ENCODE data around the gene NFIB.

DNA sequence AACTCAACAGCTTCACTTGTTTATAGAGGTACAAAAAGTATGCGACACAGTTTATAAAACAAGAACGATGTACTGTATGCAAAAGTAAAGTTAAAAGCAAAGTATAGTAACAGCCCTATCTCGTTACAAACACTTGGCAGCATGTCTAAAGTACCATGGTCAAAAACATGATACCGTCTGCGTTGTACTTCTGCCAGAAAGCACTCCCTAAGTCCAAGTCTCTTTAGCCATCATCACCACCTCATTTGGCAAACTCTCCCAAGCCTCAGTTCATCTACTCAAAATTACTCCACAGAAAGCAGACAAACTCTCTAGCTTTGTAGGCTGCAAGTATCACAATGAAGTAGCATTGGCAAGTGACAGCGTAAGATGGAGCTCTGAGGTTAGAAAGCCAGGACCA lies 73.4 kb downstream of the NFIB start:
- TF ChIP-seq, protein P1, sequence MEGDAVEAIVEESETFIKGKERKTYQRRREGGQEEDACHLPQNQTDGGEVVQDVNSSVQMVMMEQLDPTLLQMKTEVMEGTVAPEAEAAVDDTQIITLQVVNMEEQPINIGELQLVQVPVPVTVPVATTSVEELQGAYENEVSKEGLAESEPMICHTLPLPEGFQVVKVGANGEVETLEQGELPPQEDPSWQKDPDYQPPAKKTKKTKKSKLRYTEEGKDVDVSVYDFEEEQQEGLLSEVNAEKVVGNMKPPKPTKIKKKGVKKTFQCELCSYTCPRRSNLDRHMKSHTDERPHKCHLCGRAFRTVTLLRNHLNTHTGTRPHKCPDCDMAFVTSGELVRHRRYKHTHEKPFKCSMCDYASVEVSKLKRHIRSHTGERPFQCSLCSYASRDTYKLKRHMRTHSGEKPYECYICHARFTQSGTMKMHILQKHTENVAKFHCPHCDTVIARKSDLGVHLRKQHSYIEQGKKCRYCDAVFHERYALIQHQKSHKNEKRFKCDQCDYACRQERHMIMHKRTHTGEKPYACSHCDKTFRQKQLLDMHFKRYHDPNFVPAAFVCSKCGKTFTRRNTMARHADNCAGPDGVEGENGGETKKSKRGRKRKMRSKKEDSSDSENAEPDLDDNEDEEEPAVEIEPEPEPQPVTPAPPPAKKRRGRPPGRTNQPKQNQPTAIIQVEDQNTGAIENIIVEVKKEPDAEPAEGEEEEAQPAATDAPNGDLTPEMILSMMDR (conservative IDR thresholded peaks at IDR 0.05; ENCODE audit: low read depth, low read length) = no peak
- no peak for TF ChIP-seq CHD1 (IDR thresholded peaks at IDR 0.05; ENCODE audit: low read depth, low read length)
